ENCODE data around the gene HERC3. TPM values are rescaled to one million over a fixed set of nuclear protein-coding genes. Genes with fewer than 3 reads are reported as not detected.

HERC3 gene
- polyA plus RNA-seq, 3 donors, result 30.5 to 36.9 (median 36.7) TPM

DNA sequence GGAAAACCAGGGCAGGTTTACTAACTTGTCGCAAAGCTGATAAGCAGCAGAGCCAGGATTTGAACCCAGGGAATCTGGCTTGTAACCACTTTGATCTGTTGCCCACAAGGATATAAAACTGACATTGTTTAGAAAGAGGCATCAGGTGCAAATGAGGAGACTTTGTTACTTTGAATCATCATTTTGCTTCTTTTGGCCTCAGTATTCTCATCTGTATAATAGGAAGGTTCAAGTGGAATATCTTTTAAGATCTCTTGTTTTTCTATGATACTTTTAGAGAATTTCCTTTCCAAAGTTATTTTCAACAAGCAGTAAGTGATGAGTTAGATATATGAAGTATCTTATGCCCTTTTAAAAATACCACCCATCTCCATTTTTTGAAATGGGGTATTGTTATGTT, 163.2 kb downstream of the HERC3 start:
- Histone ChIP-seq H3K27me3 (ENCODE audit: control insufficient read depth in 2 of 2, insufficient read depth in 2 of 2, low read length in 2 of 2) (no peaks in the 10 kb centered on the region), H3K4me2 (replicated peaks; ENCODE audit: extremely low read depth, low read length, poor library complexity, severe bottlenecking) (no peak overlapping the region), H3K4me3 (replicated peaks in 1 of 3; ENCODE audit: low read depth in 2 of 3, low read length in 3 of 3) (no peak overlapping the region), H3K4me1 (ENCODE audit: control insufficient read depth in 1 of 2, insufficient read depth in 2 of 2, low read length in 2 of 2) (no peaks in the 10 kb centered on the region), H3K9me3 (replicated peaks in 1 of 2; ENCODE audit: control insufficient read depth in 1 of 2, insufficient read depth in 1 of 2, low read length in 2 of 2) (no peaks in the 10 kb centered on the region), H3K36me3 (replicated peaks in 1 of 2; ENCODE audit: control insufficient read depth in 1 of 2, insufficient read depth in 2 of 2, low read length in 2 of 2) (peaks cover 67 to 95% of the 10 kb centered on the region in 2 donors), H2AFZ (ENCODE audit: insufficient read depth, low read depth, low read length, poor library complexity, severe bottlenecking) (no peak overlapping the region), H3K79me2 (ENCODE audit: insufficient read depth, low read length) (no peaks in the 10 kb centered on the region), H4K20me1 (ENCODE audit: insufficient read depth, low read length) (no peaks in the 10 kb centered on the region), H3K9ac (ENCODE audit: insufficient read depth, low read length, poor library complexity, severe bottlenecking) (no peak overlapping the region), H3K27ac (ENCODE audit: low read depth in 1 of 2, low read length in 2 of 2) (no peak overlapping the region)
- Mint-ChIP-seq H3K9me3 (no peaks in the 10 kb centered on the region), H3K27ac (no peak overlapping the region), H3K36me3 (peaks cover 77% of the 10 kb centered on the region in 2 donors), H3K4me3 (no peak overlapping the region), H3K4me1 (no peaks in the 10 kb centered on the region), H3K27me3 (ENCODE audit: low read depth in 3 of 3) (no peaks in the 10 kb centered on the region)
- no peak for DNase-seq
- 100% methylated on average over 1 of the region's 1 CpG for WGBS (ENCODE audit: insufficient coverage)
- intact Hi-C loops (cut with micrococcal nuclease), result no loop called here
- TF ChIP-seq, protein P1, sequence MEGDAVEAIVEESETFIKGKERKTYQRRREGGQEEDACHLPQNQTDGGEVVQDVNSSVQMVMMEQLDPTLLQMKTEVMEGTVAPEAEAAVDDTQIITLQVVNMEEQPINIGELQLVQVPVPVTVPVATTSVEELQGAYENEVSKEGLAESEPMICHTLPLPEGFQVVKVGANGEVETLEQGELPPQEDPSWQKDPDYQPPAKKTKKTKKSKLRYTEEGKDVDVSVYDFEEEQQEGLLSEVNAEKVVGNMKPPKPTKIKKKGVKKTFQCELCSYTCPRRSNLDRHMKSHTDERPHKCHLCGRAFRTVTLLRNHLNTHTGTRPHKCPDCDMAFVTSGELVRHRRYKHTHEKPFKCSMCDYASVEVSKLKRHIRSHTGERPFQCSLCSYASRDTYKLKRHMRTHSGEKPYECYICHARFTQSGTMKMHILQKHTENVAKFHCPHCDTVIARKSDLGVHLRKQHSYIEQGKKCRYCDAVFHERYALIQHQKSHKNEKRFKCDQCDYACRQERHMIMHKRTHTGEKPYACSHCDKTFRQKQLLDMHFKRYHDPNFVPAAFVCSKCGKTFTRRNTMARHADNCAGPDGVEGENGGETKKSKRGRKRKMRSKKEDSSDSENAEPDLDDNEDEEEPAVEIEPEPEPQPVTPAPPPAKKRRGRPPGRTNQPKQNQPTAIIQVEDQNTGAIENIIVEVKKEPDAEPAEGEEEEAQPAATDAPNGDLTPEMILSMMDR (IDR thresholded peaks at IDR 0.05), result no peak

DNA sequence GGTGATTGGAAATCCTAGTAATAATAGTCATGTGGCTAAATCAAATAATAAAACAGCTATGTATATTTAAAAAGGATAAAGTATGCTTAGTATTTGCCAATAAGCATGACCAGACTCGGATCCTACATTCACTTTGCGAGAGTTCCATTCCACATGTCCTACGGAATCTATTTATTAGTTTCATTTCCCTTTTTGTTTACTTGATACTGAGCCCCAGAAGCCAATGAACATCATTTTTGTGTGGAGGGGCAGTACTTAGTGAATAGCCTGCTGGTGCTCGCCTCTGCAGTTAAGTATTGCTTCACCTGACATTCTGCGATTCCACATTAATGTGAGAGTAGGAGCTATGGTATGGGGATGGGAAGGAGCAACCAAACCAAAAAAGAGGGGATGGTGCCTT, 163.9 kb downstream of the HERC3 start:
- H3K9me3 ChIP-seq (replicated peaks in 1 of 2; ENCODE audit: control insufficient read depth in 1 of 2, insufficient read depth in 1 of 2, low read length in 2 of 2), result no peaks in the 10 kb centered on the region
- H3K9me3 Mint-ChIP-seq, result no peaks in the 10 kb centered on the region
- no peaks in the 10 kb centered on the region for H4K20me1 ChIP-seq (ENCODE audit: insufficient read depth, low read length)
- peaks cover 72 to 73% of the 10 kb centered on the region in 2 donors for H3K36me3 Mint-ChIP-seq
- intact Hi-C loops (cut with micrococcal nuclease), result no loop called here
- no peaks in the 10 kb centered on the region for H3K79me2 ChIP-seq (ENCODE audit: insufficient read depth, low read length)
- TF ChIP-seq, protein P1 (IDR thresholded peaks at IDR 0.05), result no peak
- H3K9ac ChIP-seq (ENCODE audit: insufficient read depth, low read length, poor library complexity, severe bottlenecking), result no peak overlapping the region
- WGBS (ENCODE audit: insufficient coverage), result 78% methylated on average over 2 of the region's 5 CpGs
- no peak overlapping the region for H3K4me2 ChIP-seq (replicated peaks; ENCODE audit: extremely low read depth, low read length, poor library complexity, severe bottlenecking)
- H3K4me1 ChIP-seq (ENCODE audit: control insufficient read depth in 1 of 2, insufficient read depth in 2 of 2, low read length in 2 of 2), result no peaks in the 10 kb centered on the region
- peaks cover 64 to 93% of the 10 kb centered on the region in 2 donors for H3K36me3 ChIP-seq (replicated peaks in 1 of 2; ENCODE audit: control insufficient read depth in 1 of 2, insufficient read depth in 2 of 2, low read length in 2 of 2)
- H3K27ac Mint-ChIP-seq, result no peak overlapping the region
- no peak overlapping the region for H3K4me3 ChIP-seq (replicated peaks in 1 of 3; ENCODE audit: low read depth in 2 of 3, low read length in 3 of 3)
- H3K27me3 ChIP-seq (ENCODE audit: control insufficient read depth in 2 of 2, insufficient read depth in 2 of 2, low read length in 2 of 2), result no peaks in the 10 kb centered on the region
- H3K4me1 Mint-ChIP-seq, result no peaks in the 10 kb centered on the region
- no peaks in the 10 kb centered on the region for H3K27me3 Mint-ChIP-seq (ENCODE audit: low read depth in 3 of 3)
- no peak overlapping the region for H3K27ac ChIP-seq (ENCODE audit: low read depth in 1 of 2, low read length in 2 of 2)
- no peak overlapping the region for H2AFZ ChIP-seq (ENCODE audit: insufficient read depth, low read depth, low read length, poor library complexity, severe bottlenecking)
- no peak for DNase-seq
- H3K4me3 Mint-ChIP-seq, result no peak overlapping the region
